Measurements from ENCODE around the gene WWOX. TPM values are rescaled to one million over a fixed set of nuclear protein-coding genes. Genes with fewer than 3 reads are reported as not detected.

Gene WWOX
- total and polyA plus RNA-seq, 2 of the 13 experiments (the other 11 are each of a cell fraction or from before 2014, with no cell fraction given), result 9.1 to 37.4 TPM

DNA sequence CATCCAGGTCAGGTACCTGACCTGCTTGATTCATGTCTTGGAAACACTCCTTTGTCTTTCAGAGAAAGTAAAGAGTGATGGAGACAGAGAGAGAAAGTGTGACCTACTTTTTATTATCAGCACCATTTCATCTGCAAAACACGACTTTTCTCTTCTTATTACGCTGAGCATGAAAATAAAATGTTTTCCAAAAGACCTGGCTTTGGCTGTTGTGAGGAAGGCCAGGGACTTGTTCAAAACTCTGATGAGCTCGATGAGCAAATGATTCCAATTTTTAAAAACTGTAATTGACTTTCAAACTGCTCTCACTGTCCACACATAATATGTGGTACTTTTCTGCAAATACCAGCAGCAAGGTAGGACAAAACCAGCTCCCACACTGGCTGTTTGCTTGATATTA, 821.2 kb downstream of the WWOX start:
- intact Hi-C loops (cut with micrococcal nuclease; ENCODE audit: unreplicated experiment), result no loop called here
- no peaks in the 10 kb centered on the region for H4K20me1 ChIP-seq (ENCODE audit: insufficient read depth, low read length)
- no peak for FAIRE-seq
- POLR2A ChIA-PET, result no interaction called here
- CTCF ChIA-PET (ENCODE audit: low intra/inter-chr PET ratio, low total read pairs), result no interaction called here
- H3K4me3 ChIP-seq (replicated peaks in 1 of 3; ENCODE audit: insufficient read depth in 1 of 3, low read depth in 2 of 3, low read length in 3 of 3), result no peak overlapping the region
- peaks cover 6% of the 10 kb centered on the region; the same call in 1 of the 2 replicates for H3K4me1 ChIP-seq (ENCODE audit: insufficient read depth, low read length)
- no peaks in the 10 kb centered on the region for H3K79me2 ChIP-seq (ENCODE audit: insufficient read depth, low read length)
- TF ChIP-seq ZNF136 (CRISPR knock-in tag; IDR thresholded peaks at IDR 0.05; ENCODE audit: low read depth) (no peak), TERF1 (CRISPR knock-in tag; IDR thresholded peaks at IDR 0.05) (no peak), CBFB (CRISPR knock-in tag; IDR thresholded peaks at IDR 0.05) (no peak), ZNF773 (CRISPR knock-in tag; IDR thresholded peaks at IDR 0.05; ENCODE audit: borderline replicate concordance) (no peak), ZNF749 (CRISPR knock-in tag; IDR thresholded peaks at IDR 0.05; ENCODE audit: borderline replicate concordance) (no peak), TAF15 (IDR thresholded peaks at IDR 0.05; ENCODE audit: low read depth, low read length, poor library complexity, severe bottlenecking) (no peak), TSC22D2 (CRISPR knock-in tag; IDR thresholded peaks at IDR 0.05; ENCODE audit: borderline replicate concordance) (no peak), NKX3-1 (CRISPR knock-in tag; IDR thresholded peaks at IDR 0.05) (no peak), ZNF24 (IDR thresholded peaks at IDR 0.05) (no peak), PLRG1 (conservative IDR thresholded peaks at IDR 0.05) (no peak), SMC3 (IDR thresholded peaks at IDR 0.05; ENCODE audit: low read length) (no peak), CREM (IDR thresholded peaks at IDR 0.05) (no peak), CREM (CRISPR knock-in tag; IDR thresholded peaks at IDR 0.05) (no peak), ZNF691 (CRISPR knock-in tag; IDR thresholded peaks at IDR 0.05; ENCODE audit: borderline replicate concordance, low read depth) (no peak), REXO4 (CRISPR knock-in tag; IDR thresholded peaks at IDR 0.05; ENCODE audit: borderline replicate concordance) (no peak), CBX1 (IDR thresholded peaks at IDR 0.05; ENCODE audit: low read depth) (no peak), HMGA1 (CRISPR knock-in tag; conservative IDR thresholded peaks at IDR 0.05) (no peak), TBP (CRISPR knock-in tag; IDR thresholded peaks at IDR 0.05) (no peak)
- H3K27ac ChIP-seq (ENCODE audit: extremely low read length, insufficient read depth, low read length), result no peak overlapping the region
- H3K27me3 ChIP-seq (ENCODE audit: control insufficient read depth in 1 of 2, insufficient read depth in 2 of 2, low read length in 2 of 2), result no peaks in the 10 kb centered on the region
- no peak for ATAC-seq
- no peak overlapping the region for H2AFZ ChIP-seq (ENCODE audit: low read length)
- no TSS peak for BruUV-seq (replicated peaks)
- 27% methylated on average over 3 of the region's 3 CpGs for WGBS (ENCODE audit: low lambda C conversion rate)
- no peak for DNase-seq (ENCODE audit: low spot score)
- H3K9me3 ChIP-seq (ENCODE audit: low read length), result peaks cover 24% of the 10 kb centered on the region
- no peak overlapping the region for H3K4me2 ChIP-seq (ENCODE audit: low read depth, low read length)
- in situ Hi-C loops (cut with HindIII; ENCODE audit: extremely low pct_ligation_motif_present, low pct_unique_long_range_greater_than_20kb), result loop anchor here (10.0 kb wide), 1 partner anchor 684 kb away; the partner anchor contains the start of gene MAF
- no peaks in the 10 kb centered on the region for H3K36me3 ChIP-seq (replicated peaks in 1 of 2; ENCODE audit: control insufficient read depth in 1 of 2, insufficient read depth in 2 of 2, low read length in 2 of 2)
- H3K9ac ChIP-seq (ENCODE audit: insufficient read depth, low read depth, low read length), result no peak overlapping the region
